HG03571 (cell line): Measurements from ENCODE around the gene MEIOC.
"Not testable (repeated sequence)": the region's sequence is repeated elsewhere in the genome, so short reads cannot be mapped to it uniquely, and the experiment has no call there.

Source experiments
- ATAC-seq: cut with Tn5 transposase; IDR thresholded peaks from one replicate; pipeline ENCODE4 v1.9.1; 2021; ENCODE audit not compliant: unreplicated experiment

The MEIOC gene

GRCh38 chr17:44655983-44656710 lies at the start of gene MEIOC:
Gene MEIOC, plus strand, starts transcription at chr17:44656468. Its CDS starts 146 bp downstream, at chr17:44656614.
- no peak for ATAC-seq

GRCh38 chr17:44606658-44607057 lies 49.6 kb upstream of the MEIOC start:
- ATAC-seq = no peak

- ATAC-seq = no peak
These were observed 48.2 kb upstream of the MEIOC start for GRCh38 chr17:44607836-44608690.

GRCh38 chr17:44608727-44609435 lies 47.4 kb upstream of the MEIOC start:
- ATAC-seq = no peak

GRCh38 chr17:44610331-44610730 lies 45.9 kb upstream of the MEIOC start:
- no peak for ATAC-seq

DNA sequence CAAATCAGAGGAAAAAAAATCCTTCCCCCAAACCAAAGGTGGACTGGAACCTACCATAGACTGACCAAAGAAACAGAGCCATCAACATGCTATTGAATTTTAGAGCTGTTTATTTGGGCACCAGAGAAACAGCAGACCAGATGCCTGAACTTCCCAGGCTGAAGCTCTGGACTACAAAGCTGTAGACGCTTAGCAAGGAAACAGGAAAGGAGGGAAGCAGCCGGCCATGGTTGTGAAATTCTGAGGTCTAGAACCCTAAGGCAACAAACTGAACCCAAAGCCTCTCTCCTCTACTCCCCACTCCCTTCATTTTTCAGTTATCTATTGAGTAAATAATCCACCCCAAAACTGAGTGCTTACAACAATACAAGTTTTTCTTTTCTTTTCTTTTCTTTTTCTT lies 45.4 kb upstream of the MEIOC start:
- ATAC-seq = no peak

DNA sequence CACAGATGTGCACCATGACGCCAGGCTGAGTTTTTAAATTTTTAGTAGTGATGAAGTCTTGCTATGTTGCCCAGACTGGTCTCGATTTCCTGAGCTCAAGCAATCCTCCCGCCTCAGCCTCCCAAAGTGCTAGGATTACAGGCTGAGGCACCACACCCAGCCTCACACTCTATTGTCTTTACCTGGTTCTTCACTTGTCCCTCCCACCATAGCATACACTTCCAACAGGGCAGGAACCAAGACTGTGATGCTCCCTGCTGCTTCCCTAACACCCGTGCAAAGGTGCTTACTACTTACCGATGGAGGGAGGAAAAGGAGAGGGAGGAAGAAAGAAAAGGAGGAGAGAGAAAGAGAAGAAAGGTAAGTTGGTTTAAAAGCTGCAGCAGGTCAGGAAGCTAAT lies 41.4 kb upstream of the MEIOC start:
- no peak for ATAC-seq

DNA sequence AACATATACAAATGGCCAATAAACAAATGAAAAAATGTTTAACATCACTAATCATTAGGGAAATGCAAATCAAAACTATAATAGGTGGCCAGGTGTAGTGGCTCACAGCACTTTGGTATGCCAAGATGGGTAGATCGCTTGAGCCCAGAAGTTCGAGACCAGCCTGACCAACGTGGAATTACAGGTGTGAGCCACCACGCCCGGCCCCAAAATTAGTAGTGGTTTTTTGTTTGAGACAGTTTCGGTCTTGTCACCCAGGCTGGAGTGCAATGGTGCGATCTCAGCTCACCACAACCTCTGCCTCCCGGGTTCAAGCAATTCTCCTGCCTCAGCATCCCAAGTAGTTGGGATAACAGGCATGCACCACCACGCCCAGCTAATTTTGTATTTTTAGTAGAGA lies 37.6 kb upstream of the MEIOC start:
- ATAC-seq = not testable (repeated sequence)

DNA sequence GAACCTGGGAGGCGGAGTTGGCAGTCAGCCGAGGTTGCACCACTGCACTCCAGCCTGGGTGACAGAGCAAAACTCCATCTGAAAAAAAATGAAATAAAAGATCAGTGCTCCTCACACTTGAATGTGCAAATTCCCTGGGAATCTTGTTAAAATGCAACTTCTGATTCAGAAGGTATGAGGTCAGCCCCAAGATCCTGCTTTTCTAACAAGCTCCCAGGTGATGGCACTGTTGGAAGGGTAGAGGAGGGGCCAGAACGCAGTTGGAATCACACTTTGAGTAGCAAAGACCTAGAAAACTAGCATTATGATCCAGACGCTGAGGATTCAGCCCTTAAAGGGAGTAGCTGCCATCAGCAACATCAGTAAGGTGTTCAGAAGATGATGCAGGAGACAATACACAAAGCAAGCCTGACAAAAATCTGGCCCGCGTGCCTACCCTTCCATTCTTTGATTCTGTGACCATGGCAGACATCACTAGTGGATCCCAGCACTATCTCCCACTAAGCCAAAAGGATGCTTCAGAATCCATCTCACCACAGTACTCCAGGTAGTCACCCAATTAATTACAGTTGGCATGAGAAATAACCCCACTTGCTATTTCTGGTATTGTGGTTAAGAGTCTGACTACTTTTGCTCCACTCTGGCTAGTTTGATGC lies 33.1 kb upstream of the MEIOC start:
- ATAC-seq = no peak

DNA sequence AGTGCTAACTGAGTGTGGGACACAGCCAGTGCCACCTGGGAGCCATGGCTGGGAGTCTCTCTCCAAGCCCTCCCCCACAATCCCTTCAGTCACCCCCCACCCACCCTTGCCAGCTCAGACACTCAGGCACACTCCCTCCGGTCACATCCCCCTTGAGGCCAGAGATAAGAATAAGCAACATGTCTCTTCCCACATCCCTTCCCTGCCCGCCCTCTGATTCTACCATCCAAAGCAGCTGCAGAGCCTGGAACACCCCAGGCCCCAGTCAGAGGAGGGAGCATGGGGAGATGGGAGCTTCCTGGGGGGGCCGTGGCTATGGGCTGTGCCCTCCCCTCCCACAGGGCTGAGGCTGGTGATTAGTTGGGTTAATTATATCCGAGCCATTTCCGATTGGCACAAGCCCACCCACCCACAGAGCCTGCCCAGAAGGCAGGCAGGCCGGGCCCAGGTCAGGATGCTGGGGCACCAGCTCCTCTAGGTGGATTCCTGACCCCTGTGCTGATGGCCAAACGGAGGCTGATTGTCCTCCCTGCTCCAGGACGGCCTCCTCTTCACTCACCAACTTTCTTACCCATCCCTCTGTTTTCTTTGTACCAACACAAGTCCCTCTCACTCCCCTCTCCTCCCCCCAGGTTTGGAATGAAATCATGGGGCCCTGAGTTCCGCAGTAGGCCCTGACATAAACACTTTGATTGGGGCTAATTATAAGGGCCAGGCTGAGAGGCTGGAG lies 28.6 kb upstream of the MEIOC start:
- ATAC-seq = no peak

DNA sequence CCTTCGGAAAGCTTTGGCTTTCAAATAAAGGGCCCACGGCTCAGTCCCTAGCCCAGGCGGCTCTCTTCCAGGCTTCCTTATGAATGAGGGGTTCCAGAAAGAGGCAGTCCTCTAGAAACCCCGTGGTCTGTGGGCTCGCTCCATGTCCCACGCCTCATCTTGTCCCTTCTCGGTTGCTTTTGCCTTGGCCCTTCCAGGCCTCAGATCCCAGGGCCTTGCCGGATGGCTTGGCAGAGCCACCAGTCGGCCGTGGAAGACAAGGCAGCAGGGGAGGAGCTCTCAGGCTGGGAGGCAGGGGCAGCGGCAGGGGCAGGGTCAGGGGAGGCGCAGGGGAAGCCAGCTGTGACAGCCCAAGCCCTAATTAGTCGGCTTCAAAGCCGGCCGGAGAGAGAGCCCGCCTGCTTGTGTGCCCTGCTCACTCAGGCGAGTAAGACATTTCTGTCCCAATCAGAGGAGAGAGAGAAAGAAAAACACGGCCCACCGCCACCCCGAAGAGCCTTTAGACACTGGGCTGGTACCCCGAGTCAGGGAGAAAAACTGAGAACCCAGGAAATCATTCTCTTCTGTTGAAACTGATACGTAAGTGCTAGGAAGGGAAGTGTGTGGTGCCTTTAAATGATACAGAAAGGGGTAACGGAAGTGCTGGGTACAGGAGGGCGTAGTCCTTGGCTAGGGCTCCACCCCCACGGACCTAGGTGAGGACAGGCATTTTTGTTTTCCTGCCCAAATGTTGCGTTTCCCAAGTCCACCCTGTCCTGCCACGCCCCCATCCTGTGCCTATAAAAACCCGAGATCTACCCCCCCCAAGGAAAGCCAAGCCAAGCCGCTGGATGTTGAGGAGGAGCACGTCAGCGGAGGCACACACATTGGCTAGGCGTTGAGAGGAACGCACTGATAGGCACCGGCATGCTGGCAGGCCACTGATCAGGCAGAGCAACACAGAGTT lies 27.8 kb upstream of the MEIOC start:
- ATAC-seq = no peak

DNA sequence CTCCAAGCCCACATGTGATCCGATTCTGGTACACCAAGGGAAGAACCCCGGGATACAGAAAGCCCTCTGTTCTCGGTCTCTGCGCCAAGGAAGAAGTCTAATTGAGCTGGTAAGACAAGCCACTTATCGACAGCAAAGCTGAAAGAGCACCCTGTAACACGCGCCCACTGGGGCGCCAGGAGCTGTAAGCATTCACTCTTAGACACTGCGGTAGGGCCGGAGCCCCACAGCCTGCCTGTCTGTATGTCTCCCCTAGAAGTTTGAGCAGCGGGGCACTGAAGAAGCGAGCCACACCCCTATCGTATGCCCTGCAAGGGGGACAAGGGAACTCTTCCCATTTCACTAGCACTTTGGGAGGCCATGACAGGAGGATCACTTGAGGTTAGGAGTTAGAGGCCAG lies 27.0 kb upstream of the MEIOC start:
- no peak for ATAC-seq

GRCh38 chr17:44630703-44631102 lies 25.6 kb upstream of the MEIOC start:
- no peak for ATAC-seq

- no peak for ATAC-seq
These were observed 22.3 kb upstream of the MEIOC start for GRCh38 chr17:44633998-44634397.

GRCh38 chr17:44634401-44634800 lies 21.9 kb upstream of the MEIOC start:
- ATAC-seq = not testable (repeated sequence)

- ATAC-seq = no peak
These were observed 19.7 kb upstream of the MEIOC start for GRCh38 chr17:44636562-44636961.

GRCh38 chr17:44637066-44637465 lies 19.2 kb upstream of the MEIOC start:
- ATAC-seq = no peak

DNA sequence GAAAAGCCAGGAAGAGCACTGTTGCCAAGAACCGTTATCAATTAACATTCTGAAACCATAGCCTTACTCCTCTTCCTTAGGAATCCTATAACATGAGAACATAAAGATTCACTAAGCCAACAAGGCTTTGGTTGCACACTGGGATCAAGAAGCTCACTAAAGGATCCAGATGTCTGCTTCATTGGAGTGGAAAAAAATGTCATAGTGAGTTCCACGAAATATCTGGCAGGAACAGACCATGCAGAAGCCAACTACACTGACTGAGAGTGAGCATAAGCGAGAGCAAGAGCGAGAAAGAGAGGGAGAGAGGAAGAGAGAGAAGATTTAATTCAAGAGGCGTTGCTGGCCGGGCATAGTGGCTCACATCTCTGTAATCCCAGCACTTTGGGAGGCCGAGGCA lies 13.4 kb upstream of the MEIOC start:
- no peak for ATAC-seq

DNA sequence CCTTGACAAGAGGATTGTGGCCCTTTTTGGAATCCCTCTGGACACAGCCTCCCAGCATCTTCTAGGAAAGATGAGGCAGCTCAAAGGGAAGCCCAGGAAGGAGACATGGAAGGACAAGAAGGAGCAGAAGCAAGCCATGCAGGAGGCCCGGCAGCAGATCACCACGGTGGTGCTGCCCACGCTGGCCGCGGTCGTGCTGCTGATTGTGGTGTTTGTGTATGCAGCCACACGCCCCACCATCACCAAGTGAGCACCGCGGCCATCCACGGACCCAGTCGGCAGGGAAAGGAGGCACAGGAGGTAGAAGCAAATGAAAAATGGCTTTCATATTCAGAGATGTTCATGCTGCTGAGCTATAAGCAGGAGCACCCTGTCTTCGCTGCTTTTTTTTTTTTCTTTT lies 10.9 kb upstream of the MEIOC start:
- ATAC-seq = no peak
